ENCODE results near the gene SEL1L. TPM values are rescaled to one million over a fixed set of nuclear protein-coding genes. Genes with fewer than 3 reads are reported as not detected.
"Not testable (repeated sequence)": the region's sequence is repeated elsewhere in the genome, so short reads cannot be mapped to it uniquely, and the experiment has no call there.

The SEL1L gene
- total RNA-seq, 3 donors from 2014 or later, result 87.7 to 103 (median 89.9) TPM

GRCh38 chr14:81433378-81433777 is 100.3 kb downstream of the SEL1L start:
- DNase-seq (no peak), ATAC-seq (no peak)
- H3K4me3 ChIP-seq, result no peak overlapping the region
- H3K4me1 ChIP-seq (ENCODE audit: low read depth), result peaks cover 13% of the 10 kb centered on the region
- H3K9me3 ChIP-seq, result no peaks in the 10 kb centered on the region
- no peak for TF ChIP-seq CTCF (IDR thresholded peaks at IDR 0.05)
- intact Hi-C loops (cut with DNase I, micrococcal nuclease), result no loop called here
- H3K36me3 ChIP-seq (ENCODE audit: low read depth), result no peaks in the 10 kb centered on the region

DNA sequence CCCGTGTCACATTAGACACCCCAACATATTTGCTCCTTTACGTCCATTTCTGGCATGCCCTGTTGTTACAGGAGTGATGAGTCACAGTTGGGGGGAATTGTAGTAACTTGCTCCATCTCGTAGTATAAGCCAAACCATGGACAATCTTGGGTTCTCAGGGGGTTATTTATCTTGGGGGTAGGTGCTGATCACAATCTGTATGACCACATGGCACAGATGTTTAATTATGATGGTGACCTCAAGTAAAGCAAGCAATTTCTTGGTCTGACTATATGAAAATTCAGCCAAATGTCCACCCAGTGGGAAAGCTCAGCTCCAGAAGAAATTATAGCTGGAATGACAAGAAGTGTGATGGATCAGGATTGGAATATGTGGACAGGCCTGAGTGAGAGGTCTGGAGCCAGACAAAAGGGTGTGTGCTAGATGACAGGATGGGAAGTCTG is 101.4 kb downstream of the SEL1L start:
- H3K36me3 ChIP-seq (ENCODE audit: low read depth), result no peaks in the 10 kb centered on the region
- intact Hi-C loops (cut with DNase I, micrococcal nuclease), result no loop called here
- TF ChIP-seq CTCF (IDR thresholded peaks at IDR 0.05), result no peak
- H3K4me1 ChIP-seq (ENCODE audit: low read depth), result peaks cover 18% of the 10 kb centered on the region
- DNase-seq, result no peak
- no peaks in the 10 kb centered on the region for H3K9me3 ChIP-seq
- no peak overlapping the region for H3K4me3 ChIP-seq
- no peak for ATAC-seq

DNA sequence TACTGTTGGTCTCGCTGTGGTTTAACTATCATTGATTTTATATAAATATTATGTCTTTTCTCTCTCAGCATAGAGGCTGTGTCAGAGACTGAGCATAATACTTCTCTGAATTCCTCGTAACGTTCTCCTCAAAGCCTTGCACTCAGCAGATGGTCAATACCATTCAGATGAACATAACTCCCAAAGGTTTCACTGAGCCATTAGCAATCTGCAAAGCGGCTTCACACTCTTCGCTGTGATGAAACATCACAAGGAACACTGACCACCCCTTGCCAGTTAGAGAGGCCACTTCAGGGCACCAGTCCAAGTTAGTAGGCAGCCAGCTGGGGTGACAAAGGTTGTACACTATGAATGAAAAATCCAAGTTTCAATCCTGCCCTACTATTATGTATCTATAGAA is 103.4 kb downstream of the SEL1L start:
- no peak for TF ChIP-seq CTCF (IDR thresholded peaks at IDR 0.05)
- no peak for DNase-seq
- H3K4me3 ChIP-seq, result no peak overlapping the region
- no peaks in the 10 kb centered on the region for H3K36me3 ChIP-seq (ENCODE audit: low read depth)
- no peaks in the 10 kb centered on the region for H3K9me3 ChIP-seq
- no peak for ATAC-seq
- peaks cover 5% of the 10 kb centered on the region for H3K4me1 ChIP-seq (ENCODE audit: low read depth)
- intact Hi-C loops (cut with DNase I, micrococcal nuclease), result no loop called here

- ATAC-seq; H3K4me1 ChIP-seq (ENCODE audit: low read depth); H3K4me3 ChIP-seq; intact Hi-C loops (cut with DNase I, micrococcal nuclease); DNase-seq; H3K9me3 ChIP-seq; H3K36me3 ChIP-seq (ENCODE audit: low read depth): not testable (repeated sequence)
These were observed 103.9 kb downstream of the SEL1L start for GRCh38 chr14:81429749-81430148.

- H3K9me3 ChIP-seq, result no peaks in the 10 kb centered on the region
- H3K4me1 ChIP-seq (ENCODE audit: low read depth), result peaks cover 5% of the 10 kb centered on the region
- intact Hi-C loops (cut with DNase I, micrococcal nuclease), result no loop called here
- no peak for ATAC-seq
- no peak for DNase-seq
- H3K4me3 ChIP-seq, result no peak overlapping the region
- no peaks in the 10 kb centered on the region for H3K36me3 ChIP-seq (ENCODE audit: low read depth)
- no peak for TF ChIP-seq CTCF (IDR thresholded peaks at IDR 0.05)
These were observed 104.6 kb downstream of the SEL1L start for GRCh38 chr14:81429028-81429427.

DNA sequence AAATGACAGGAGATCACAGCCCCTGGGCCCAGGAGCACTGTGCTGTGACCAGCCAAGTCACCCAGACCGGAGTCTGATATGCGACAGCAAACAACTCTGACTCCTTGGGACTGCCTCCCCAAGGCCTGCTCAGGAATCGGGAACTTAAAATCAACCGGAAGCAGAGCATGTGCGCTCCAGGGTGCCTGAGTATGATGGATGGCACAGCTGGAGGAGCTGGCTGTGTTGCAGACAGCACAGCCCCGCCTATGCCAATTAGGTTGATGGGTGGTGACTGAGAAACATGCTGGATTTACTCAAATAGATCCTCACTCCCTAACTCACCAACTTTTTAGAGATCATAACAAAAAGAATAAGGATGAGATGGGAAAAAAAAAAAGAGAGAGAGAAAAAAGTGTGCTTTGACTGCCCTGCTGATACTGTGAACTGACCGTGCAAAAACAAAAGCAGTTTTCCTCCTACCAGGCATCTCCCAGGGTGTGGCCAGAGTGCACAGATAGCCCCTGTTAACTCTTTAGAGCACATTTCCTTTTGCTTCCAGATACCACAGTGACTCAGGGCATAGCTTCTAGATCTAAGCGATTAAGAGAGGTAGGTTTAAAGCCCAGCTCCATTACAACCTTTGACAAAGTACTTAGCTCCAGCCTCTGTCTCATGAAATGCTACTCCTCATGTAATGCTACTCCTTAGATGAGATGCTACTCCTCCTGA is 106.2 kb downstream of the SEL1L start:
- intact Hi-C loops (cut with DNase I, micrococcal nuclease), result no loop called here
- no peaks in the 10 kb centered on the region for H3K9me3 ChIP-seq
- H3K36me3 ChIP-seq (ENCODE audit: low read depth), result no peaks in the 10 kb centered on the region
- ATAC-seq (peak; percentile 72), DNase-seq (peak in 1 of 3 donors; percentile 38)
- TF ChIP-seq CTCF (IDR thresholded peaks at IDR 0.05), result no peak
- no peak overlapping the region for H3K4me3 ChIP-seq
- H3K4me1 ChIP-seq (ENCODE audit: low read depth), result peaks cover 5% of the 10 kb centered on the region
